Omental fat pad (tissue), 4 donors: ENCODE data around the gene SSNA1. TPM values are rescaled to one million over a fixed set of nuclear protein-coding genes. Genes with fewer than 3 reads are reported as not detected.

Source experiments
- ATAC-seq: fragments of 150-250 bp; one replicate; pipeline ENCODE4 v1.9.1; 2016; ENCODE audit warnings: mild to moderate bottlenecking, moderate library complexity; ENCODE audit not compliant: low FRiP score
- DNase-seq: peaks from one replicate; pipeline ENCODE4 v3.0.0-alpha.2; 2019; ENCODE audit warnings: low spot score
- CTCF ChIP-seq, 3 donors: fragments of 450-650 bp; IDR thresholded peaks; one replicate each; pipeline ENCODE4 v1.5.1; 2016 to 2017; ENCODE audit warnings: antibody characterized with exemption in 3 of 3, mild to moderate bottlenecking in 3 of 3, moderate library complexity in 2 of 3
- total RNA-seq, 4 donors: library from RNA; depleted of rRNA; stranded (reverse); fragments of >200 nt; gene quantifications; one replicate each; pipeline ENCODE4 v1.1.0, GENCODE V29; 2016

The SSNA1 gene
- total RNA-seq, 4 donors from 2014 or later: 51.2 to 78.2 (median 67.1) TPM

GRCh38 chr9:137170486-137171148, 17.9 kb upstream of the SSNA1 start:
- no peak for TF ChIP-seq CTCF (IDR thresholded peaks at IDR 0.05)
- DNase-seq (no peak), ATAC-seq (no peak)

GRCh38 chr9:137171149-137171900, 17.2 kb upstream of the SSNA1 start:
- ATAC-seq (no peak), DNase-seq (no peak)
- TF ChIP-seq CTCF (IDR thresholded peaks at IDR 0.05): no peak

- DNase-seq: no peak
- no peak for TF ChIP-seq CTCF (IDR thresholded peaks at IDR 0.05)
- no peak for ATAC-seq
Measured at GRCh38 chr9:137172901-137173795, 15.3 kb upstream of the SSNA1 start.

GRCh38 chr9:137173796-137174664, 14.4 kb upstream of the SSNA1 start:
- no peak for DNase-seq
- no peak for ATAC-seq
- no peak for TF ChIP-seq CTCF (IDR thresholded peaks at IDR 0.05)

- DNase-seq: no peak
Measured at GRCh38 chr9:137174722-137175293, 13.7 kb upstream of the SSNA1 start.

More at GRCh38 chr9:137174722-137175293, 13.7 kb upstream of the SSNA1 start:
- ATAC-seq: no peak
- no peak for TF ChIP-seq CTCF (IDR thresholded peaks at IDR 0.05)
